ENCODE measurements around the gene PEAK3. TPM values are rescaled to one million over a fixed set of nuclear protein-coding genes. Genes with fewer than 3 reads are reported as not detected.

Gene PEAK3
- total and polyA plus RNA-seq, 10 of the 15 experiments (the other 5 are each of a cell fraction or from before 2014, with no cell fraction given): 0.03 to 0.10 (median 0.05) TPM; not detected in 7

- TF ChIP-seq USF2 (IDR thresholded peaks at IDR 0.05; ENCODE audit: borderline replicate concordance, low read depth, low read length) (no peak), SREBF2 (IDR thresholded peaks at IDR 0.05; ENCODE audit: low read length) (no peak), IKZF1 (conservative IDR thresholded peaks at IDR 0.05) (no peak), ZNF384 (IDR thresholded peaks at IDR 0.05; ENCODE audit: borderline replicate concordance, low read depth, low read length) (no peak), POLR2AphosphoS2 (IDR thresholded peaks at IDR 0.05; ENCODE audit: low read depth, low read length) (no peak), SP1 (IDR thresholded peaks at IDR 0.05; ENCODE audit: low read depth, low read length) (no peak), SRF (IDR thresholded peaks at IDR 0.05; ENCODE audit: low read depth in 2 of 2, low read length in 2 of 2) (no peak), KAT2A (conservative IDR thresholded peaks at IDR 0.05; ENCODE audit: control insufficient read depth, low read depth, low read length) (no peak), SMAD1 (IDR thresholded peaks at IDR 0.05; ENCODE audit: low read depth, partially characterized antibody) (no peak)
- TF ChIP-seq, protein P1, sequence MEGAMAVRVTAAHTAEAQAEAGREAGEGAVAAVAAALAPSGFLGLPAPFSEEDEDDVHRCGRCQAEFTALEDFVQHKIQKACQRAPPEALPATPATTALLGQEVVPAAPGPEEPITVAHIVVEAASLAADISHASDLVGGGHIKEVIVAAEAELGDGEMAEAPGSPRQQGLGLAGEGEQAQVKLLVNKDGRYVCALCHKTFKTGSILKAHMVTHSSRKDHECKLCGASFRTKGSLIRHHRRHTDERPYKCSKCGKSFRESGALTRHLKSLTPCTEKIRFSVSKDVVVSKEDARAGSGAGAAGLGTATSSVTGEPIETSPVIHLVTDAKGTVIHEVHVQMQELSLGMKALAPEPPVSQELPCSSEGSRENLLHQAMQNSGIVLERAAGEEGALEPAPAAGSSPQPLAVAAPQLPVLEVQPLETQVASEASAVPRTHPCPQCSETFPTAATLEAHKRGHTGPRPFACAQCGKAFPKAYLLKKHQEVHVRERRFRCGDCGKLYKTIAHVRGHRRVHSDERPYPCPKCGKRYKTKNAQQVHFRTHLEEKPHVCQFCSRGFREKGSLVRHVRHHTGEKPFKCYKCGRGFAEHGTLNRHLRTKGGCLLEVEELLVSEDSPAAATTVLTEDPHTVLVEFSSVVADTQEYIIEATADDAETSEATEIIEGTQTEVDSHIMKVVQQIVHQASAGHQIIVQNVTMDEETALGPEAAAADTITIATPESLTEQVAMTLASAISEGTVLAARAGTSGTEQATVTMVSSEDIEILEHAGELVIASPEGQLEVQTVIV (IDR thresholded peaks at IDR 0.05; ENCODE audit: borderline replicate concordance, partially characterized antibody): no peak
- TF ChIP-seq, protein P2, sequence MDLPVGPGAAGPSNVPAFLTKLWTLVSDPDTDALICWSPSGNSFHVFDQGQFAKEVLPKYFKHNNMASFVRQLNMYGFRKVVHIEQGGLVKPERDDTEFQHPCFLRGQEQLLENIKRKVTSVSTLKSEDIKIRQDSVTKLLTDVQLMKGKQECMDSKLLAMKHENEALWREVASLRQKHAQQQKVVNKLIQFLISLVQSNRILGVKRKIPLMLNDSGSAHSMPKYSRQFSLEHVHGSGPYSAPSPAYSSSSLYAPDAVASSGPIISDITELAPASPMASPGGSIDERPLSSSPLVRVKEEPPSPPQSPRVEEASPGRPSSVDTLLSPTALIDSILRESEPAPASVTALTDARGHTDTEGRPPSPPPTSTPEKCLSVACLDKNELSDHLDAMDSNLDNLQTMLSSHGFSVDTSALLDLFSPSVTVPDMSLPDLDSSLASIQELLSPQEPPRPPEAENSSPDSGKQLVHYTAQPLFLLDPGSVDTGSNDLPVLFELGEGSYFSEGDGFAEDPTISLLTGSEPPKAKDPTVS (IDR thresholded peaks at IDR 0.05; ENCODE audit: low read depth, low read length): no peak
These were observed 35.9 kb downstream of the PEAK3 start (continued) for GRCh38 chr19:2246014-2246620.
